Measurements from ENCODE around the gene SCLY.

GRCh38 chr2:238045575-238045974, 15.2 kb upstream of the SCLY start:
- TF ChIP-seq CTCF (IDR thresholded peaks at IDR 0.05 in 8 of 11, conservative IDR thresholded peaks at IDR 0.05 in 3 of 11) (no peak), POLR2A (IDR thresholded peaks at IDR 0.05) (no peak), POLR2AphosphoS5 (IDR thresholded peaks at IDR 0.05) (no peak)

Data from spleen (tissue), 7 donors.